Measurements from ENCODE around the gene SERINC2.
"Not testable (repeated sequence)": the region's sequence is repeated elsewhere in the genome, so short reads cannot be mapped to it uniquely, and the experiment has no call there.

The SERINC2 gene

GRCh38 chr1:31471452-31472313 lies 58.7 kb downstream of the SERINC2 start:
- DNase-seq (ENCODE audit: low read depth): not testable (repeated sequence)

- DNase-seq (ENCODE audit: low read depth): not testable (repeated sequence)
These were observed 59.3 kb downstream of the SERINC2 start for GRCh38 chr1:31472314-31472651.

GRCh38 chr1:31472673-31473072 lies 59.7 kb downstream of the SERINC2 start:
- DNase-seq (ENCODE audit: low read depth): not testable (repeated sequence)

GRCh38 chr1:31473508-31473907 lies 60.5 kb downstream of the SERINC2 start:
- not testable (repeated sequence) for DNase-seq (ENCODE audit: low read depth)

GRCh38 chr1:31474567-31474966 lies 61.6 kb downstream of the SERINC2 start:
- DNase-seq (ENCODE audit: low read depth): not testable (repeated sequence)

GRCh38 chr1:31476891-31477846 lies 64.2 kb downstream of the SERINC2 start:
- peak; percentile 18 for DNase-seq (ENCODE audit: low read depth)

- no peak for DNase-seq (ENCODE audit: low read depth)
These were observed 65.2 kb downstream of the SERINC2 start for GRCh38 chr1:31478167-31478566.

GRCh38 chr1:31479811-31480210 lies 66.8 kb downstream of the SERINC2 start:
- no peak for DNase-seq (ENCODE audit: low read depth)

GRCh38 chr1:31480426-31480825 lies 67.4 kb downstream of the SERINC2 start:
- DNase-seq (ENCODE audit: low read depth): not testable (repeated sequence)

GRCh38 chr1:31482482-31483011 lies 69.5 kb downstream of the SERINC2 start:
- DNase-seq (ENCODE audit: low read depth): no peak

- peak; percentile 85 for DNase-seq (ENCODE audit: low read depth)
These were observed 70.3 kb downstream of the SERINC2 start for GRCh38 chr1:31483012-31483946.

Data from iris pigment epithelial cell (primary cell).